H54 (cell line): ENCODE results near the gene BCL2.

Experiments
- DNase-seq: peaks from one replicate; pipeline ENCODE4 v3.0.0; 2011; ENCODE audit warnings: low spot score, mixed read lengths; ENCODE audit not compliant: insufficient read length
- FAIRE-seq: peaks from 3 replicates; lab custom pipeline; 2011; peaks lifted over from hg19 to GRCh38; lab: Jason Lieb, UNC
- POLR2A ChIP-seq: IDR thresholded peaks from 2 replicates; pipeline ENCODE4 v1.6.1; 2011; ENCODE audit warnings: low read depth, mild to moderate bottlenecking, low read length

BCL2 gene

DNA sequence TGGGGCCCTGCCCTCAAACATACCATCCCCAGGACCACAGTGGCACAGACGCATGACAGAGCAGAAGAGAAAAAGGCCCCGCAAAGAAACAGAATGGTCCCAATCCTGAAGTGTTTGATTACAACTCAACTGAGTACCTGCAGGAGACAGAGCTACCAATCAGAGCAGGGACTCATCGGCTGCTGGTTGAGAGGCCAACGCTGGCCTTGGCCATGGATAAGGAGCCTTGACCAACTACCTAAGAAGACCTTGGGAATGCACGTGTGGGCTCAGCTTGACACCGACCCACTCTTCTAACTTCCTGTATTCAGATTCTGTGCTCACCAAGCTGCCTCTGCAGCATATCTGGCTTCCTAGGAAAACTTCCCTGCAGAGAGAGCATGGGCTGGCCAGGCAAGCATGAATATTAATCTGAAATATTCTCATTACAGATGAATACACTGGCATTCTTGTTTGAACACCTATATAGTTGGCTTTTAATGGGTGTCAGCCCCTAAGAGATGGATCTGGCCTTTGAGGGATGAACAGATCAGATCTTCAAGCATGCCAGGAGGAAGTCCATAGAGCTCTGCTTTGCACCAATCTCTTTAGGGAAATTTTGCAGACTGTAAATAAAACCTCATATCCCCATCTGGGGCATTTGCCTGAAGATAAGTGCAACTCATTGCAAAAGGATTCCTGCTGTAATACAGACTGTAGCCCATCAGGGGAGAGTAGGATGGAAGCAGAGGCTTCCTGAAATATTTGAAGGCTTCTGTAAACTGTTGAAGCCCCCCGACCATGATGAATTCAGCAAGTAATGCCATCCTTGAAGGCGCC, 135.4 kb downstream of the BCL2 start:
- no peak for FAIRE-seq
- no peak for TF ChIP-seq POLR2A
- DNase-seq = no peak

DNA sequence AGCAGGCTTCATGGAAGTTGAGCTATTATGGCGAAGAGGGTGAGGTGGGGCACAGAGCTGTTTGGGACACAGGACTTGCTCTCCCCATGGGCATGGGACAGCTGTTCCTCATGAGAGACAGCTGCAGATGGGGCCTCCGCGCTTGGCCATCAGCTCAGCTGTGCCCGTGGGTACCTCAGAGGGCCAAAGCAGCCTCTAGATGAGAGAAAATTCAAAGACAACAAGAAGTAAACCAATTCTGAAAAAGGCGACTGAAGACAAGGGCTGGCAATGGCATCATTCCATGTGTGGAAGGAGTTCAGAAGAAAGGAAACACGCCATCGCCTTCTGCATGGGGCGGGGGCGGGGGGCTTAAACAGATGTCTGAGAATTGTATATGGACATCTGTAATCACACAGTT, 136.2 kb downstream of the BCL2 start:
- DNase-seq (no peak), FAIRE-seq (no peak)
- no peak for TF ChIP-seq POLR2A

DNA sequence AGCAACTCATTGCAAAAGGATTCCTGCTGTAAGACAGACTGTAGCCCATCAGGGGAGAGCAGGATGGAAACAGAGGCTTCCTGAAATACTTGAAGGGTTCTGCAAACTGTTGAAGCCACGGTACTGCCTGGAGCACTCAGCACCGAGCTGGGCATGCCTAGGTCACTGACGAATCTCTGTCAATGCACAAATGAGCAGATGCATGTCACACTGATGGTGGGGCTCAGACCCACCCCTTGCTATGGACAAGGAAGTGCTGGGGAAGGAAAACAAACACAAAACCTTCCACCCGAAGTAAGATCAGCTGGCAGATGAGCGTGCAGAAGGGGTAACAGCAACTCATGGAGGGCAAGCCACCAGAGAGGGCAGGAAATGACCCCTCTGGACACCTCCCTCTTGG, 136.7 kb downstream of the BCL2 start:
- FAIRE-seq (no peak), DNase-seq (no peak)
- no peak for TF ChIP-seq POLR2A

DNA sequence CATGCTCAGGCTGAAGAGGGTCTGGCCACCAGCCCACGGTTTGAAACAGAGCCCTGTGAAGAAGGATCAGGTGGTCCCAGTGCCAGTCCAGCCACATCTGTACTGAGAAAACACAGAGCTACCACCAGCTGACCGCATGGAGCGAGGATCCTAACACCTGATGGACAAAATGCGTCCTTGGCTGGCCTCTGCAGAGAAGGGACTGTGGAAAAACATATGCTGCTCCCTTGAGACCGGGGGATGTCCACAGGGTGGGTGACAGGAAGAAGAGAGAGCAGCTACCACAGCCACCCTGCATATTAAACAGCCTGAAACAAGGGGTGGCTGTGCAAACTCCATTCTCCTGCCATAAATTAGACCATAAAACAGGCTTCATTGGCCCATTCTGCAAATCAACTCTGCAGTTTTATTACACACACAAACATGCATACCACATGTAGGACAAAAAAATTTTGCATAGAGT, 137.2 kb downstream of the BCL2 start:
- TF ChIP-seq POLR2A = no peak
- DNase-seq (no peak), FAIRE-seq (no peak)

DNA sequence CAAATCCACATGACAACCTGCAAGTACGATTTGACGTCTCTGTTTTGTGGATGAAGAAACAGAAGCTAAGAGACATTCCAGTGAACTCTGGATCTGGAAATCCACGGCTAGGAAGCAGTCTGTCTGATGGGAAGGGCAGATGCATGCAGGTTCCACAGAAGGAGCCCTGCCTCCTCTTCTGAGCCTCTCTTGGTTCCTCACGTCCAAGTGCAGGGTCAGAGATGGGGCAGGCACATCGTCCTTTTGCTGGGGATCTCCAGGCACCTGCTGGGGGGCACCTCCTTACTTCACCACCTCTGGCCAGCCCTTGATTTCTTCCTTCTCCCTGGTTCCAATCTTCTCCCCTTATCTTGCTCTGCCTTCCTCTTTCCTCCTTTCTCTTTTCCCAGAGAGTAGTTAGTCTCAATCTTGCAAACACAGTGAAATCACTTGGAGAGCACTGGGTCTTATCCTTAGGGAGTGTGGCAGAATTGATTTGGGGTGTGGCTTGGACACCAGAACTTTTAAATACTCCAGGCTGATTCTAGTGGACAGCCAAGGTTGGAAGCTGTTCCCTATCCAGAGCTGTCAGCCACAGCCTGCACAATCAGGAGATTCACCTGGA, 137.8 kb downstream of the BCL2 start:
- no peak for FAIRE-seq
- no peak for TF ChIP-seq POLR2A
- no peak for DNase-seq

DNA sequence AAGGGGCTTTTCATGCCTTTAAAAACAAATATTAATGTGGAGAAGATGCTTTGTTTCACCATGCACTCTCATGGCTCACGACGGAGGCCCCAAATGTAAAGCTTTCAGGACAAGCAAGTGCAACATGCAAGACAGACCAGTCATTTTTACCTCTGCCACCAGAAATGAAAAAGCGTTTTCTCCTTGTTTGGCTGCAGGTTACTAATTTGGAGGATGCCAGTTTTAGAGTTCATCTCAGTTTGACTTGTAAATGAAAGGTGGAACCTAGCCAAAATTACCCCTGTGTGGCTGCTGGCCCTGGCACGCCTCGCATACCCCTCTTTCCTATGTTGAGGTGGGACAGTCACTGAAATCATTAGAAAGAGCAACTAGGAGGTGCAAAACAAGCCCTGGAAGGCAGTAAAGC, 138.6 kb downstream of the BCL2 start:
- TF ChIP-seq POLR2A = no peak
- FAIRE-seq (no peak), DNase-seq (no peak)

DNA sequence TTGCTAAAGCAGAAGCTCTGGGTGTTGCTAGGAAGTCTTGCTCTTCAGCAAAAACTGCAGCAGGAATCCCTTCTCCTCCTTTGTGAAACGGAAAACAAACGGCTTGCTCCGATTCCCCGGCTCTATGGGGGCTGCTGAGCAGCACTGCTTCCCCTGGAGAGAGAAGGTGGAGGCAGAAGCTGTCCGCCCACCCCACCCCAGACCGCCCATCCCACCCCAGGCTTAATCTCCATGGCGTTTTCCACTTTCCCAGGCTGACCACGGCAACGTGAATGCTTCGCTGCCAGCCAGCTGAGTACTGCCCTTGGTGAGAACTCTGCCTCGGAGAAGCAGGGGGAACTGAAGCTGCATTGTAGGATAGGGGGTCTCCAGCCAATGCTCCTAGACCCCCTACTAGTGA, 139.2 kb downstream of the BCL2 start:
- DNase-seq (no peak), FAIRE-seq (no peak)
- no peak for TF ChIP-seq POLR2A

DNA sequence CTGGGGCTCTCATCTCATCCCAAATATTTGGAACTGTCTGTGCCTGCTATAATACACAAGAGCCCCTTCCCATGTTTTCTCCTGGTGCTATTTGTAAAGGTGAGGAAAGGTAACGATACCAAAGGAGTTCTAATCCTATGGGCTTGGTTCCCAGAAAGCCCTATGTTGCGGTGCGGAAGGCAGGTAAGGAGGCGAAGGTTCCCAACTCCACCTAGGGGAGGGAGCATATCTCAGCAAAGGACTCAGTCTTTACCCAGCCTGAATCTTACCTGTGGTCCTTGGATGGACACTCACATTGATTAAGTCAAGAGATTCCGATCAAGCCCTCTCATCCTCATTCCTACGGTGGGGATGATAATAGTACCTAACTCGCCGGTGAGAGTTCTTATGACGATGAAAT, 140.1 kb downstream of the BCL2 start:
- no peak for FAIRE-seq
- DNase-seq = no peak
- no peak for TF ChIP-seq POLR2A

DNA sequence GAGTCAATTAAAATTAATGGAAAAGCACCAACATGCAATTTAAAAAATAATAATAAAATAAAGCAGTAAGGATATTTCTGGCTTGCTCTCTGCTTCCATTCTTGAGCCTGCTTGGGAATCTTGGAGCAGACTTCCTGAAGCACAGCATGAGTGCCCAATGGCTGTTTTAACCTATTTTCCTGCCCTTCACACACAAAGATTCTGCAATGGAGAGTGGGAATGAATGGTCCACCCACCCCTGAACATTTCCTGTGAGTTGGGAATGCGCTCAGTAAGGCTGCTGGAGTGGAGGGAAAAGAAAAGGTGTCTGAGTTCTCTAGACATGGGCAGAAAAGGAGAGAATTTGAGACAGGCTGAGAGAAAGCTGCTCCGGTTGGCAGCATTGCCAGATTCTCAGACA, 140.6 kb downstream of the BCL2 start:
- no peak for TF ChIP-seq POLR2A
- no peak for FAIRE-seq
- no peak for DNase-seq

DNA sequence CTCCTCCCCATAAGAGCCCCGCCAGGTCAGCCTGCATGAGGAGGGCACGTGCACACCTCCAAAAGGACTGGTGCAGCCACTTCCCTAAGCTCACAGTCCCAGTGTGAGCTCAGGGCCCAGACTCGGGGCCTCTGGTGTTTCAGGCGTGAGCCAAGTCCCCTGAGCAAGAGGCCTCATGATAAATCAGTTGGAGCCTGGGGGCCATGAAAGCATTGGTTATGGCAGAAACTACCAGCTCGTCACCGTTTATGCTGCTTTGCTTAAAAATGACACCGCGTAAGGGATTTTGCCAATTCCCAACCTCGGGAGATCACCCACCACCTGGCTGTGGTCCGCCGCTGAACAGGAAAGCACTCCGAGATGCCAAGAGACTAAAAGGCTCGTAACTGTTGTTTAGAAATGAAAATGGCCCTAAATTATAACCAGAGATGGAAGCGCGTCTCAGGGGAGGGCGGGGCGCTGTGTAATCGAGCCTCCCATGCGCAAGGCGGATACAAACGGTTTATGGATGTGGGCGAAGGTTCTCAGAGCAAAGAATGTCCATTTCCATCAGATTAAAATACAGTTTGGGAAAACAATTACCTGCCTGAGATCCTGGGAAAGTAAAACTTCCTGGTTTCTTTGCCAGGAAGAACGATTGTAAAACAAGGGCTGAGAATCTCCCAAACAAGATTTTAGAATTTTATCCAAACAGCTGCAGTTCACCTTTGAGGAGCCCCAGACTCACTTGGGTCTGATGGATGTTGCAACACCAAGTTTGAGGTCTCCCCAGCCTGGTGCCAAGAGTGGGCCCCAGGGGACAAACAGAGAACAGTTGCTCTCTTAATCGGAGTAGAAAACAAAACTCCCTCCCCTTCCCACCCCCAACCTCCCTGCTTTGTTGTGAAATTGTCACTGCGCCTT, 141.4 kb downstream of the BCL2 start:
- DNase-seq (no peak), FAIRE-seq (no peak)
- no peak for TF ChIP-seq POLR2A

DNA sequence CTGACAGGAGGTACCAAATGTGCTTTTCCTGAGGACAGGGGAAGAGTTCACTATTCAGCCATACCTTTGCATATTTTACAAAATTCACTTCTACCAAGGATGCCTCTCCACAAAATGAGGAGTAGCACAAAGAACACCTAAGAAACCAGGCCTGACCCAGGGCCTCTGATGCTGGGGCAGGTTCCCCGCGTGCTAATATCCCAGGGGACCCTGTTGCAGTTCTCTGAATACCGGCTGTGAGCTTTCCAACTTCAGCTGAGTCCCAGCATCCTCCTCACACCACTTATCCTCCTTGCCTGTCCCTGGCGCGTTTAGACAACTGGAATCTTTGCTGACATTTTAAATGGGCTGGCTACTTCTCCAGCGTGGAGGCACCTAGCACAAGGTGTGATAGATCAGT, 142.3 kb downstream of the BCL2 start:
- no peak for FAIRE-seq
- TF ChIP-seq POLR2A = no peak
- no peak for DNase-seq

DNA sequence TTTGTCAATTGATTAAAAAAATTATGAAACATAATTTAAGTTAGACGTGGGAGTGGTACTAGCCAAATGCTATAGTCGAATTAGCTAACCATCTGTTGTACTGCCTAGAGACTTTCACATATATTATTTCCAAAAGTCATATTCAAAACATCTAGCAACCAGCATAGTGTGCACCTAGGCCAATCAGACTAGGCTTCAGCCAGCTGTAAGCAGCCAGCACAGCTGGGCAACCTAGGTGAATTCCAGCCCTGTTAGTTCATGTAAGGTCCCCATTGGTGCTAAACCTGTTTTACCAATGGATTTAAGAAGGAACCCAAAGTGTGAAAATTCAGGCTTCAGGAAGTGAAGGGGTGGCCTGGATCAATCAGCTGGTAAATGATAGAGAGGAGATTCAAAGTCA, 144.3 kb downstream of the BCL2 start:
- FAIRE-seq (no peak), DNase-seq (no peak)
- TF ChIP-seq POLR2A = no peak

DNA sequence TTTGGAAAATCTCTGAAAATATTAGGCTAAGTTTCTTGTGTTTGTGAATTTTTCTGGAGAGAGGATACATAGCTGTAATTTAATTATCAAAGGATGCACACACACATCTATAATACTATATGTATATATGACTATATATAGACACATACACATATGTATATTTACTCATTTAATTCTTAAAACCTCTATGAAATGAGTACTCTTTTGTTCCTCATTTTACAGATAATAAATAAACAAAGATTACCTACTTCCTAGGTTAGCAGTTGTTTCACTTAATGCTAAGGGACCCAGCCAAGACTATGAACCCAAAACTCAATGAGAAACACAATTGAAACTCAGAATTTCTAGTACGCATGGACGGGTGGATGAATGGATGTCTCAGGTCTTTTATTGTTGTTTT, 145.6 kb downstream of the BCL2 start:
- FAIRE-seq (no peak), DNase-seq (no peak)
- TF ChIP-seq POLR2A = no peak

DNA sequence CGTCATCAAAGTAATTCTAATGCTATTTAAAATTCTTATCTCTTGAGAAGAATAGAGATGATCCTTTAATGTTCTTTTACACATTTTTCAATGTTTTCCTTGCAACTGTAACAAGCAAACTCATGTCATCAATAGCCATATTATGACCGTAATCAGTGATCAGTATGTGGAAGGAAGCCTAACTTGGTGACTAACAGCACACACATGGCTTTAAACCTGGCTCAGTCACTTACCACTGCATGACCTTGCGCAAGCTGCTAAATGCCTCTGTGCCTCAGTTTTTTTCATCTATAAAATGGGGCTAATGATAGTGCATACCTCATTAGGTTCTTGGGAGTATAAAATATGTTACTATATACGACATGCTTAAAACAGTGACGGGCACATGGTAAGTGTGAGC, 149.7 kb downstream of the BCL2 start:
- no peak for DNase-seq
- no peak for TF ChIP-seq POLR2A
- FAIRE-seq = no peak
